Coronary artery (tissue), 2 donors: Measurements from ENCODE around the gene GRP.

Experiments
- DNase-seq: peaks from one replicate; pipeline ENCODE4 v3.0.0-alpha.2; 2017; ENCODE audit warnings: low spot score
- H3K27ac ChIP-seq, 2 donors: fragments of 200-600 bp; sonication (generic); one replicate each; pipeline ENCODE4 v1.5.1; 2016 to 2019
- H3K4me3 ChIP-seq: fragments of 200-600 bp; sonication (generic); 2 replicates; pipeline ENCODE4 v1.5.1; 2016; ENCODE audit warnings: mild to moderate bottlenecking, moderate library complexity
- TF ChIP-seq, protein P1 (sequence below): fragments of 200-600 bp; sonication (generic); IDR thresholded peaks from one replicate; pipeline ENCODE4 v1.5.1; 2019; ENCODE audit warnings: antibody characterized with exemption

The GRP gene

DNA sequence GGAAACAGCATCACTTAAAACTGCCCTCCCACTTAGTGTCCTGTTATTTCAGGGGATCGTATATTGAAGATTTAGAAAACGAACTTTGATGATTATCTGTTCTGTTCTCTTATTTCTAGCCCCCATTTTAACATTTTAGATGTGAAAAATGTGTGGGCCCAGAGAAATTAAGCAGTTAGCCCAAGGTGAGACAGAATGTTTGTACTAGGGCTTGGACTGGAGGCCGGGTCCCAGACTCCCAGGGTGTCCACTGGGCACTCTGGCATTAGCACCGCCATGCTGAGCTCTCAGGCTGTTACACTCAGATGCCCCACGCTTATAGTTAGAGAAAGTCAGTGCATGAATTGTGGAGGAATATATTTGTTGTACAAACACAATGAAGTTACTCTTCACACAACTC is 58.8 kb downstream of the GRP start:
- no peak overlapping the region for H3K27ac ChIP-seq
- TF ChIP-seq, protein P1, sequence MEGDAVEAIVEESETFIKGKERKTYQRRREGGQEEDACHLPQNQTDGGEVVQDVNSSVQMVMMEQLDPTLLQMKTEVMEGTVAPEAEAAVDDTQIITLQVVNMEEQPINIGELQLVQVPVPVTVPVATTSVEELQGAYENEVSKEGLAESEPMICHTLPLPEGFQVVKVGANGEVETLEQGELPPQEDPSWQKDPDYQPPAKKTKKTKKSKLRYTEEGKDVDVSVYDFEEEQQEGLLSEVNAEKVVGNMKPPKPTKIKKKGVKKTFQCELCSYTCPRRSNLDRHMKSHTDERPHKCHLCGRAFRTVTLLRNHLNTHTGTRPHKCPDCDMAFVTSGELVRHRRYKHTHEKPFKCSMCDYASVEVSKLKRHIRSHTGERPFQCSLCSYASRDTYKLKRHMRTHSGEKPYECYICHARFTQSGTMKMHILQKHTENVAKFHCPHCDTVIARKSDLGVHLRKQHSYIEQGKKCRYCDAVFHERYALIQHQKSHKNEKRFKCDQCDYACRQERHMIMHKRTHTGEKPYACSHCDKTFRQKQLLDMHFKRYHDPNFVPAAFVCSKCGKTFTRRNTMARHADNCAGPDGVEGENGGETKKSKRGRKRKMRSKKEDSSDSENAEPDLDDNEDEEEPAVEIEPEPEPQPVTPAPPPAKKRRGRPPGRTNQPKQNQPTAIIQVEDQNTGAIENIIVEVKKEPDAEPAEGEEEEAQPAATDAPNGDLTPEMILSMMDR: no peak
- DNase-seq: no peak
- no peak overlapping the region for H3K4me3 ChIP-seq

GRCh38 chr18:59279193-59279592 is 59.2 kb downstream of the GRP start:
- Histone ChIP-seq H3K27ac (no peak overlapping the region), H3K4me3 (no peak overlapping the region)
- no peak for DNase-seq
- TF ChIP-seq, protein P1: no peak

GRCh38 chr18:59279722-59280121 is 59.8 kb downstream of the GRP start:
- DNase-seq: no peak
- H3K4me3 ChIP-seq: no peak overlapping the region
- TF ChIP-seq, protein P1: no peak
- H3K27ac ChIP-seq: no peak overlapping the region
